HG03066 (cell line): Measurements from ENCODE around the gene ACADM.
A peak's percentile ranks its signal among the peaks of the same experiment; 100 is the strongest.
"Not testable (repeated sequence)": the region's sequence is repeated elsewhere in the genome, so short reads cannot be mapped to it uniquely, and the experiment has no call there.

ENCODE experiments used
- ATAC-seq: cut with Tn5 transposase; IDR thresholded peaks from one replicate; pipeline ENCODE4 v1.9.1; 2021; ENCODE audit warnings: low read depth; ENCODE audit not compliant: unreplicated experiment

Gene ACADM

DNA sequence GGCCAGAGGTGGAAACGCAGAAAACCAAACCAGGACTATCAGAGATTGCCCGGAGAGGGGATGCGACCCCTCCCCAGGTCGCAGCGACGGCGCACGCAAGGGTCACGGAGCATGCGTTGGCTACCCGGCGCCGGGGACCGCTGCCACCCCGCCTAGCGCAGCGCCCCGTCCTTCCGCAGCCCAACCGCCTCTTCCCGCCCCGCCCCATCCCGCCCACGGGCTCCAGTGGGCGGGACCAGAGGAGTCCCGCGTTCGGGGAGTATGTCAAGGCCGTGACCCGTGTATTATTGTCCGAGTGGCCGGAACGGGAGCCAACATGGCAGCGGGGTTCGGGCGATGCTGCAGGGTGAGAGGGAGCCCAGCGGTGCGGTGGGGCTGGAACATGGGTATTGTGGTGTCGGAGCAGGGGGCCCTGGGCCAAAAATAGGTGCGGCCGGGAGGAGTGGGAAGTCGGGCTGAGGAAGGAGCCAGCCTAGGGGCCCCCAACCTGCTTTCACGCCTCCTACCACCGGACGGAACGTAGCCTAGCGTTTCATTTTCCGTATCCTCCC is at the start of gene ACADM:
ACADM (plus strand) TSS at position 238 of the 551 bp plus-strand sequence; CDS start at position 317, 79 bp downstream.
- ATAC-seq: peak; percentile 84

DNA sequence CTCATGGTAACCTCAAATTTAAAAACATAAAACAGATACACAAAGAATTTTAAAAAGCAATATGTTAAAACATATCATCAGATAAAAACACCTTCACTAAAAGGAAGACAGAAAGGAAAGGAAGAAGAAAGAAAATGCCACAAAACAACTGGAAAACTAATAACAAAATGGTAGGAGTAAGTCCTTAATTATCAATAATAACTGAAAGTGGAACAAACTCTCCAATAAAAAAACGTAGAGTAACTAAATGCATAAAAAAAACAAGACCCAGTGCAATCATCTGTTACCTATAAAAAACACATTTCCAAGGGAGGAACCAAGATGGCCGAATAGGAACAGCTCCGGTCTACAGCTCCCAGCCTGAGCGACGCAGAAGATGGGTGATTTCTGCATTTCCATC is 47.1 kb upstream of the ACADM start:
- ATAC-seq: no peak

DNA sequence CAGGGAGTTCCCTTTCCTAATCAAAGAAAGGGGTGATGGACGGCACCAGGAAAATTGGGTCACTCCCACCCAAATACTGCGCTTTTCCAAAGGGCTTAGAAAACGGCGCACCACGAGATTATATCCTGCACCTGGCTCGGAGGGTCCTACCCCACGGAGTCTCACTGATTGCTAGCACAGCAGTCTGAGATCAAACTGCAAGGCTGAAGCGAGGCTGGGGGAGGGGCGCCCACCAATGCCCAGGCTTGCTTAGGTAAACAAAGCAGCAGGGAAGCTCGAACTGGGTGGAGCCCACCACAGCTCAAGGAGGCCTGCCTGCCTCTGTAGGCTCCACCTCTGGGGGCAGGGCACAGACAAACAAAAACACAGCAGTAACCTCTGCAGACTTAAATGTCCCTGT is 46.5 kb upstream of the ACADM start:
- ATAC-seq: not testable (repeated sequence)

DNA sequence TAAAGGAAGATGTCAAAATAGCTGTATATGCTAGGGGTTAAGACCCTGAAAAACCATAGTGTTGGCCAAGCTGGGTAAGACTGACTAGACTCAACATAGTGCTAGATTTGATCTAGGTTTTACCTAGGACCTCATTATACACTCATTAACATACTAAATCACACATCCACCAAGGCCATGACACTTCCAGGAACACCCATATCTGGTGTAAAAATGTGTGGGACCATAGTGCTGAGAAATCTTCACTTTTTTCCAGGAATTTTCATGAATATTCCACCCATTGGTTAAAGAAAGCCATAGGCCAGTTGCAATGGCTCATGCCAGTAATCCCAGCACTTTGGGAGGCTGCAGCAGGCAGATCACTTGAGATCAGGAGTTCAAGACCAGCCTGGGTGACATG is 34.0 kb upstream of the ACADM start:
- no peak for ATAC-seq

DNA sequence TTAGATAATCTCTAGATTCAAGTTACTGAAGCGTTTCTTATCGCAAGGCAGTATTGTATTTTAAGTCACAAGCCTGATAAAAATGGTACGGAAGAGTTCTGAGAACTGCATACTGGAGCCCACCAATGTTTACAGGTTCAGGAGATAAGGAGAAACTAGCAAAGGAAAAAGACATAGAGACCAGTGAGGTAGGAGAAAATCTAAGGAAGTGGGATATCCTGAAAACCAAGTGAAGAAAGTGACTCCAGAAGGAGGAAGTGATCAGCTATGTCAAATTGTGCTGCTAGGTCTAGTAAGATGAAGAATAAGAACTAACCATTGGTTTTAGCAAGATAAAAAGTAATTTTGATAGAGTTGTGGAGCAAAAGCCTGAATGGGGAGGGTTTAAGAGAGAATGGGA is 31.0 kb upstream of the ACADM start:
- no peak for ATAC-seq

DNA sequence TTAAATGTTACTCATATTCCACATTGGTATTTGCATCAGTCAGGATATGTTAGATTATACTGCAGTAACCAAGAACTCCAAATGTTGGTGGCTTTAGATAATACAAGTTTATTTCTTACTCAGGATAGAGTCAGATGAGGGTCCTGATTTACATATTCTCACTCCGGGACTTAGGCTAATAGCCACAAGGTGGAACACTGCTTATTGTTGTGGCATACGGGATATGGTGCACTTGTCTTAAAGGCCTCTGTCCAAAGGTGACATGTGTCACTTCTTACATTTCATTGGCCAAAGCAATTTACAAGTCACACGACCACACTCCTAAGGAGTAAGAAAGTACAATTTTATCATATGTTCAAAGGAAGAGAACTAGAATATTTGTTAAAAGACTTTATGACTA is 28.5 kb upstream of the ACADM start:
- ATAC-seq: no peak

DNA sequence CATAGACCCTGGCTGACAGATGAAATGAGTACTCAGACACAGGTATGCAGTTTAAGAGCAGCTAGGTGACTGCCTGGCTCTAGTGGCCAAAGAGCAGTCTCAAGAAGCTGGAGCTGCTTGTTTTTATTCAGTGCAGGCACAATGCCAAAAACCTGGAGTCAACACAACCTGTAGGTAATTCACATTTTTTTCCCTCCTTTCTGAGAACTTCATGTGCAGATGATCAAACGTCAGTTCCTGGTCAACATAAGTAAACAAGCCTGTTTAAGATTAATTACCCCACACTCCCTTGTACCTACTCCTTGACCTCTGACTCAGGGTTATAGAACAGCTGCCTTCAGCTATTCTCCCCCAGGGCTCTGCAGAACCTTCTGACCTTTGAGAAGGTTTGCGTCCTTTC is 17.3 kb upstream of the ACADM start:
- ATAC-seq: no peak

DNA sequence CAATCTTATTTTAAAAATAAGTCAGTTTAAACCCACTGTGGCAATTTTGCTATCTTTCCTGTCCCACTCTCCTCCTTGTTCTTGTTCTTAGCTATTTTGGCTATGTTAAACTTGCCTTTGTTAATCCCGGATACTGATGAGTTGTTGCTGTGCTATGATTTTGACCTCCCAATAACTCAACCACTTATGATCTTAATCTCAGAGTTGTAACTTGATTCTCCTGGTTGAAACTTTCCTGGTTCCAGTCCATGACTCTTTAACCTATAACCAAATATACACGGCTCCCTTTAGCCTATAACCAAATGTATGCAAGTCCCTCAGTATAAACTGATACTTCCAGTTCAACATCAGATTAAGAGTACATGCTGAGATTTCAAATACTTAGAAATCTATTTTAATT is 15.6 kb upstream of the ACADM start:
- ATAC-seq: no peak

DNA sequence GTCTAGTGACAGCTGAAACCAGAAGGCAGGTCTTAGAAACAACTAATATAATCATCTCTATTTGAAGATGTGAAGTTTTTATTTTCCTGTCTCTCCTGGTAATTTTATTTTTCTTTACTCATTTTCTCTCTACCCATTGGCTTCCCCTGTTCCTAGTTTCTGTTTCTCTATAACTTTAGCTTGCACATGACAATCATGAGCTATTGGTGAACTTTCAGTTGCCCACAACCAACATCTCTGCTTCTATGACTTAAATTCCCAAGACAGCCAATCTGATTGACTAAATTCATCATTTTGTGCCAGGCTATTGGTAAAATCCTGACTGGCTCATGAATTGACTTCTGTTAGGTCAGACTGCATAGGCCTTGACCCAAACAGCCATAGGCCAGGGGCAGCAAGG is 13.7 kb upstream of the ACADM start:
- no peak for ATAC-seq

DNA sequence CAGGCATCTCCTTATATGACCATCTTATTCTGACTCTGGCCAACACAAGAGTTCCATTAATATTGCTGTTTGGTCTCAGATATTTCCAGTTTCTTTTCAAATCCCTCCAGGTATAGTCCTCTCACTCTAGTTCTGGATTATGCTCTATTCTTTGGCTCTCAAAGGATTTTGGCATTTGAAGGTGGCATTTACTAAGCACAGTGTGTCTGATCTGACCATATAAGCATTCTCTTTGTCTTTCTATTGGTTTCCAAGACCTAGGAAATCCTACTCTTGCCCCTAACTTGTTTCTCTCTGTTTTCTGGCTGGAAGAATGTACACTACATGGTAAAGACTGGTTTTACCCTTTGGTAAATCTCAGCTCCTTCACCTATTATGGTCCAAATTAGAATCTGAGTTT is 12.7 kb upstream of the ACADM start:
- ATAC-seq: no peak

DNA sequence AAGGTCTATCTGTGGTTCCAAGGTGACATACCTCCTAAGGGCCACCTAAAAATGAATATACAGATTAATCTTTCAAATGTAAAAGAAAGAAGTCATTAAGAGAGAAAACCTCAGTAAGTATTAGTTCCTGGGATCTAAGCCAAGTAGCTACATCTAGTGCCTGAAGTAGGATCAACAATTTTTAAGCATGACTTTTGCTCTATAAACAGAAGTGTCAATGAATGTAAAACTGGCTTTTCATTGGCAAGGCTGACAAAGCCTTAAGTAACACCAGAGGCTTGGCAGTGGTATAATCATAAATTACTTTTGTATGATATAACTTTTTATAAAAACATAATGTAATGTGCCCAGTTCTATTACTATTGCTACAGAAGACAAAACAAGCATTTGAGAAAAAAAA is 12.2 kb upstream of the ACADM start:
- no peak for ATAC-seq

DNA sequence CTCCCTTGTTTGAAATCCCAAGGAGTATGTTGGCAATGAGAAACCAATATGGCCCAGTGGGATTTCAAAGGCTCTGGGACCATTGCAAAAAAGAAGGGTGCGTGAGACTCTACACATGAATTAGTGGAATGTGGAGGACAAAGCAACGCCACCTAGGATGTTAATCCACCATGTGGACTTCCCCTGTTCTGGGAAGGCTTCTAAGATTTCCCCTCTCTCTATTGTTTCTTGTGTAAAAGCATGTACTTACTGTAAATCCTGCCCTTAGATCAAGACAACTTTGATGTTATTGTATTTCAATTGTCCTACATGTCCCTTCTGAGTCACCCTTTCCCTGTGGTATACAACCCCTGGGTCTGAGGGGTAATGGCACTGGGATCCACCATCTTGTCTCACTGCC is 4.7 kb upstream of the ACADM start:
- ATAC-seq: no peak

DNA sequence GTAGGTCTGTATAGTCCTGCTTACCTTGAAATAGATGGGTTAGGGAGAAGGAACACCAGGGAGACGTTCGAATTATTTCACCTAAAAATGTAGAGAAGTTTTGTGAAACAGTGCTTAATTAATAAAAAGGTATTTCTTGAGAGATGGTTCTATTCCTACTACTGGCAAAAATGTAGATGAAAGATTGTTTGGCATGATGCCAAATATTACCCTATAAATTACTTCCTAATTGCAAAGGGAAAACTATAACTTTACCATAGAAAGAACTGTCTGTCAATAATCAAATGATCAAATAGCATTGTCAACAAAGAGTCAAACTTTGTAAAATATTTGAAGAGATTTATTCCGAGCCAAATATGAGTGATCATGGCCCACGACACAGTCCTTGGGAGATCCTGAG is 4.2 kb upstream of the ACADM start:
- ATAC-seq: no peak

DNA sequence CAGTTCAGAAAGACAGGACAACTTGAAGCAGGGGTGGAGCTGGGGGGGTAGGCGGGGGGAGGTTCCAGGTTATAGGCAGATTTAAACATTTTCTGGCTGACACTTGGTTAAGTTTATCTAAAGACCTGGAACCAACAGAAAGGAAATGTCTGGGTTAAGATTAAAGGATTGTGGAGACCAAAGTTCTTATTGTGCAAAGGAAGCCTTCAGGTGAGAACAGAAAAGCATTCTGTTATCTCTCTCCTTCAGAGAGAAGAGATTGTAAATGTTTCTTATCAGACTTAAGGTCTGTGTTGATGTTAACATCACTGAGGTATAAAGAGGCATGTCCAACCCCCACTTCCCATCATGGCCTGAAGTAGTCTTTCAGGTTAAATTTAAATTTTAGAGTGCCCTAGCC is 3.7 kb upstream of the ACADM start:
- ATAC-seq: no peak

DNA sequence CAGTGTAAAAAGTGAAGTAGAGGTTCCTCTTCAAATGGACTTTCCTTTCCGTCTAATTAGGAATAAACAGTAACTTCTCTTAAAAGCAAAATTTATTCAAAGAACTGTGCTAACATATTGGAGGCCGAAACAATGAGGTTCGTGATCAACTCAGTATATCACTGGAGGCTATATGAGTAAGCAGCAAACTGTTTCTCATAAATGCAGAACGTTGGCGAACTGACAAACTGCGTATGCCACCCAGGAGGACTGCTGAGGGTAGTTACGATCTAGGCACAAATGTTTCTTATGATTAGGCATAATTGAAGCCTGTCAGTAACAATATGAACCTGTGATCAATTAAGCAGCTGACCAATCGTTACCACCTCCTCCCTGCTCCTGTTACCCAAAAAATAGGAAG is 2.3 kb upstream of the ACADM start:
- ATAC-seq: not testable (repeated sequence)

DNA sequence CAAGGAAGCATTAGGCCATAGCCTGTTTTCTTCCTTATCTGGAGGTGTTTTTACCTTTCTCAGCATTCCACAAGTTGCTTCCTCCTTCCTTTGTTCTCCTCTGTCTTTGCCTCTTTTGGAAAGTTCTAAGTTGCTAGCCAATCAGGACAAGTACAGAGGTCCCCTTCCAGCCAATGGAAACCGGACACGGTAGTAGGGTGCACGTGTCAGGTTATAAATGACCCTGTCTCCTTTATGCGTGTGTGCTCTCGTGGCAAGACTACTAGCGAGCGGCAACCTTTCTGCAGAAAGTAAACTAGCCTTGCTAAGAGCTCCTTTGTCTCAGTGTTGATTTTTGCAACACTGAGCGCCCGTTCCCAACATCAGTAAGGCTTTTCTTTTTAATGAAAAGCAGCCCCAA is 1.5 kb upstream of the ACADM start:
- no peak for ATAC-seq

DNA sequence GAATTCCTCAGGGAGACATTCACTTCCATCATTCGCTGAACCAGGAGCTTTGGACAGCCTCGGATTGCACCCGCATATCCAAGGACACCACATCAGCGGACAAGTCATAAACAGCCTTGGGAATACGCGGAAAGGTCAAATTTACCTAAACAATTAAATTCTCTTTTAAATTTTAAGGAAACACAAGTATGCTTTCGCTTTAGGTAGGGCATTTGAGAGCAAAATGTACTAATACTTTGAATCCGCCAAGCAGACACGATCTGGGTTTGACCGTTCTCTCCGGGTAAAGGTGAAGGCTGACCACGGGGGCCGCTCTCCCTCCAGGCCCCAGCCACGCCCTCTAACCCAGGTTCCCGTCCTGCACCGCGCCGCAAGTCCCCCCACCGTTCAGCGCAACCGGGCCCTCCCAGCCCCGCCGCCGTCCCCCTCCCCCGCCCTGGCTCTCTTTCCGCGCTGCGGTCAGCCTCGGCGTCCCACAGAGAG is 479 bp upstream of the ACADM start:
- peak; percentile 71 for ATAC-seq

DNA sequence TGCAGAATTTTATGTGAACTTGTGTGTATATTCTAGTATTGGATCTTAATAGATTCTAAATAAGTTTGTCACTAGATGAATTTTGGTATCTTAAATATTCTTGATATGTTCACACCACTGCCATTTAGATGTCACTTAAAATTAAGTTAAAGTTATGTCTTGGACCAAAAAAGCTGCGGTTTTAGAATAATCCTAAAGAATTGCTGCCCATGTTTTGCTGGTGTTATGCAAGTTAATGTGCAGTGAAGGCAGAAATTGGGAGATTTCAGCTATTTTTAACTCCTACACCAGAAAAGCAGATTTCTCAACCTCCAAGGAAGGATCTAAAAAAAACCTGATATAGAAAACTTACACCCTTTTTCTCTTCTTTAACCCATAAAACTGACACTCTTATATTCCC is 757 bp downstream of the ACADM start:
- ATAC-seq: no peak

DNA sequence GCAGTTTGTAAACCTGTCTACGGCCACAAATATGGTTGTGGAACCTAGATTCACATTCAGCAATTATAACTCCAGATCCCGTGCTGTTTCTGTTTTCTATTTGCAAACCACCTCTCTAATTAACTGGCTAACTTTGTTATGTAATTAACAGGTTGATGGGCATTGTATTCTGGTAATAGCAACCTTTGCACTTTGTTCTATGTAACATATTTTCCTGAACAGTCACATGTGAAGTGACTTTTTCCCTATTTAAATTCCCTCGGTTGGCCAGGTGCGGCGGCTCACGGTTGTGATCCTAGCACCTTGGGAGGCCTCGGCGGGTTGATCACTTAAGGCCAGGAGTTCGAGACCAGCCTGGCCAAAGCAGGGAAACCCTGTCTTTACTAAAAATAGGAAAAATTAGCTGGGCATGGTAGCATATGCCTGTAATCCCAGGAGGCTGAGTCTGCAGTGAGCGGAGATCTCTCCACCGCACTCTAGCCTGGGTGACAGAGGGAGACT is 1.4 kb downstream of the ACADM start:
- ATAC-seq: no peak

DNA sequence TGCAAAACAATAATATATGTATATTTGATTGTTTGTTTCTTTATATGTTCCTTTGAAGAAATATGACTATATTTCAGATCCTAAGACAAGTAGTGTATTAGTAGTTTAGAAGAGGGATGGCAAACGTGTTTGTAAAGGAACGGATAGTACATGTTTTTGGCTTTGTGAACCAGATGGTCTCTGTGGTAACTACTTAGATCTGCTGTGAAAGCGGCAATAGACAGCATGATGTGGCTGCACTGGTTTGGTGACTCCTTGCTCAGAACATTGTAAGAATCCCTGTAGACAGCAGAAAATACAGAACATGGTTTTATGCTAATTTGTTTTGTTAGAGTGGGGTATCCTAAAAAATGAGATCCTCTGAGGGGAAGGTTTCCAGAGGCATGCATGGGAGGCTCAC is 3.1 kb downstream of the ACADM start:
- no peak for ATAC-seq

DNA sequence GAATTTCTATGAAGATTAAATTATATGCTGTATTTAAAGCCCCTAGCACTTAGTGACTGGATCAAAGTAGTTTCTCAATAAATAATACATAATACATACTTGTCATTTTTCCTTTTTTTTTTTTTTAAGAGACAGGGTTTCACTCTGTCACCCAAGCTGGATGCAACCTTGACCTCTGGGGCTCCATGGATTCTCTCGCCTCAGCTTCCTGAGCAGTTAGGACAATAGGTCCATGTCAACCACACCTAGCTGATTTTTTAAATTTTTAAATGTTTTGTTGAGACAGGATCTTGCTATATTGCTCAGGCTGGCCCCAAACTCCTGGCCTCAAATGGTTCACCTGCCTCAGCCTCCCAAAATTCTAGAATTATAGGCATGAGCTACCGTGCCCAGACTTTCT is 5.9 kb downstream of the ACADM start:
- no peak for ATAC-seq

DNA sequence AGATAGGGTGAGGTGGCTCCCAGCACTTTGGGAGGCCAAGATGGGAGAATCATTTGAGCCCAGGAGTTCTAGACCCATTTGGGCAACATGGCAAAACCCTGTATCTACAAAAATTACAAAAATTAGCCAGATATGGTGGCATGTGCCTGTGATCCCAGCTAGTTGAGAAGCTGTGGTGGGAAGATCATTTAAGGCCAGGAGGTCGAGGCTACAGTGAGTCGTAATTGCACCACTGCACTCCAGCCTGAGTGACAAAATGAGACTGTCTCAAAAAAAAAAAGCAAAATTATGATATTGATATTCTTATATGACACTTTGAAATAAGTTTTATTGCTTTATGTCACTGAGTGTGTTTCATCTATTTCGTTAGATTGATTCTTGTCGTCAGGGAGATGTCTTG is 7.4 kb downstream of the ACADM start:
- no peak for ATAC-seq

DNA sequence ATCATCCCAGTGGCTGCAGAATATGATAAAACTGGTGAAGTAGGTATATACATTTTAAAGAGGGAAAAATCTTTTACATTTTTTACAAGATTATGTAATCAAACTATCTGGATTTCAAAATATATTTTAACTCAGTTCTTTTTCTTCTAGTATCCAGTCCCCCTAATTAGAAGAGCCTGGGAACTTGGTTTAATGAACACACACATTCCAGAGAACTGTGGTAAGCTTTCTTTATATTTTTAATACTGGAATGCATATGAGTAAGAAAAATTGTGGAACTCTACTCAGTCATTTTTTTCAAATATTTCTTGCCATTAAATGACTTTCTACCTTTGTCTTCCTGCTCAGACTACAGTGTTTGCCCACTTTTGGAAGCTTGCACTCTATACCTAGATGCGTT is 8.2 kb downstream of the ACADM start:
- no peak for ATAC-seq
